Measurements from ENCODE around the gene SUCLG1.
"Not testable (repeated sequence)": the region's sequence is repeated elsewhere in the genome, so short reads cannot be mapped to it uniquely, and the experiment has no call there.

The SUCLG1 gene

GRCh38 chr2:84417453-84418145, 41.5 kb downstream of the SUCLG1 start:
- no peak for DNase-seq

DNA sequence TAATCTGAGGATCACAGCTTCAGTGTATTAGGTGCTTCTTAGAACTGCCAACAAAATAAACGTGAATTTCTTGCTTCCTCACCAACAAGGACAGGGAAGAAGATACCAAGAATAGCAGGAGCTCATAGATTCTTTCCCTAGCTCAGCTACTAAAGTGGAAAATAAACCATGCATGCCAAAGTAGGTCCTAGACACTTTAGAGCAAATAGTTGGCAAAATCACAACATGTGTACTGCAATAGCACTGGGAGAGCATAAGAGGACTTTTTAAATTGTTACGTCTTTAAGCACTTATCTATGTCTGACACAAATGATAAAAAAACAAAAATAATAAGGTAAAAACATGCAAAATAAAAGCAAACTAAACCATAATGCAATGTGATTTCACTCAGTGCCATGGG, 49.5 kb downstream of the SUCLG1 start:
- DNase-seq, result no peak

DNA sequence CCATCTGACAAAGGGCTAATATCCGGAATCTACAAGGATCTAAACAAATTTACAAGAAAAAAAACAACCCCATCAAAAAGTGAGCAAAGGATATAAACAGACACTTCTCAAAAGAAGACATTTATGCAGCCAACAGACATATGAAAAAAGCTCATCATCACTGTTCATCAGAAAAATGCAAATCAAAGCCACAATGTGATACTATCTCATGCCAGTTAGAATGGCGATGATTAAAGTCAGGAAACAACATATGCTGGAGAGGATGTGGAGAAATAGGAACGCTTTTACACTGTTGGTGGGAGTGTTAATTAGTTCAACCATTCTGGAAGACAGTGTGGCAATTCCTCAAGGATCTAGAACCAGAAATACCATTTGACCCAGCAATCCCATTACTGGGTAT, 57.0 kb downstream of the SUCLG1 start:
- not testable (repeated sequence) for DNase-seq

GRCh38 chr2:84399839-84400238, 59.2 kb downstream of the SUCLG1 start:
- not testable (repeated sequence) for DNase-seq

- DNase-seq, result no peak
Measured at GRCh38 chr2:84395820-84396219, 63.3 kb downstream of the SUCLG1 start.

DNA sequence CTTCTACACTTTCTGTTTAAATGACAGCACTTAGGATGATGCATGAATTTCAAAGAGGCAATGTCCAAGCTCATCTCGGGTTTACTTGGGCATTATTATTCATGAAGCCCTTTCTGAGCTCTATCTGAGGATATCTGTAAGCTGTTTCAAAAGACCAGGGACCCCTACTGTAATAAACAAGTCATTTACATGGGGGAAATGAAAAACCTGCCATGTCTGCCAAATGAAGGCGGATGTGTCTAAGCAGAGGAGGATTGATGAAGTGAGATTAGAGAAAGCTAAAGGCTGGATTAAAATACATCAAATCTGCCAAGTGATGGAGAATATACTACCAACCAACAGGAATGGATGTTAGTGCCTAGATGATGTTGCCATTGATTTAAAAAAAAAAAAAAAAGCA, 64.5 kb downstream of the SUCLG1 start:
- no peak for DNase-seq

DNA sequence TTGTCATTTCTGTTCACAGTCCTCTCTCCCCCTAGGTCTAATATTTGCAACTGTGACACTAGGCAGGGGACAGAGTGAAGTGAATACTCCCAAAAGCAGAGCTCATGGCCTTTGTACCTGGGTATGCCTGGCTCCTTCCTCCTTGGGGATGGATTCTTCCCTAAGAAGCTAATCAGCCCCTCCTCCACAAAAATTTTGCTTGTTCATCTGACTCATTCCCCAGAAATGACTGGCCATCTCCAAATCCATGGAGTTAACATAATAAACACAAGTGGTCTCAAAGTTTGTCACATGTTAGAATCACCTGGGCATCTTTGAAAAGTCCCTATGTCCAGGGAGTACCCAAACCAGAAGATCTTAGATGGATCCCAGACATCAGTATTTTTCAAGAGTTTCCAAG, 65.3 kb downstream of the SUCLG1 start:
- no peak for DNase-seq

GRCh38 chr2:84389794-84390193, 69.3 kb downstream of the SUCLG1 start:
- no peak for DNase-seq

DNA sequence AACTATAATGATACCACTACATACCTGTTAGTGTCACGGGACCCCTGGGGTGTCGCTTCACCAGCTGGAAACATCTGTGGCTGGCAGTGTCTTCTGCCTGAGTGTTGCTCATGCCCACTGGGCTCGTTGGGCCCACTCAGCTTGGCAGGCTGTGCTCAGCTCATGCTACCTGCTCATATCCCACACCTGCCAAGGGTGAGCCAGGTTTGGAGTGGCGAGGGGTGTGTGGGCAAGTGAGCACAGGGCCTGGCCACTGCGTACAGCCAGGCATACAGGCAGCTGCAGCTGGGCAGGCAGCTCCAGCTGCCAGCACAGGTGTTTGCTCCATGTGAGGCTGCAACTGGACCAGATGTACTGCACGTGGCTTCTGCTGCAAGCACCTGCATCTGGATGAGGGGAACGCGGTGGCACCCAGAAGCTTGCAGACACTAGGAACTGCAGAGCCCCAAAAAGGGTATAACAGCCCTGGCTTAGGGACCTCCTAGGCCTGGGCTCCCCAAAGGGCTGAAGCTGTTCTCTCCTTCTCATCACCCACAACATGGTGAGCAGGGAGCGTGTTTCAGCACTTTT, 70.1 kb downstream of the SUCLG1 start:
- no peak for DNase-seq

DNA sequence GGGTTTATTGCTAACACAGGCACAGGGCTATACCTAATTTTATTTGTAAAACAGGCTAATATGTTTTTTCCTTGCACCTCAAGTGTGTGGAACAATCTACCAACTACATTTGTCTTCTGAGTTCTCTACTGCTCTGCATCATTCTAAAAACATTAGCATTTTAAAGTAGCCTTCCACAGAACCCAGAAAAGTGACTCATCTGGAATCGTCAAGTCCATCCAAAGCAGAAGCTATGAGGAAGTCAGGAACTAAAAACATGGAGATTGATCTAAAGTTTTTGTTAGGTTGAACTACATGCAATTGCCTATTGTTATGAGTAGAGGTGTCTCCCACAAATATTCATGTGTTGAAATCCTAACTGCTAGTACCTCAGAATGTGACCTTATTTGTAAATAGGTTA, 70.9 kb downstream of the SUCLG1 start:
- DNase-seq, result no peak

DNA sequence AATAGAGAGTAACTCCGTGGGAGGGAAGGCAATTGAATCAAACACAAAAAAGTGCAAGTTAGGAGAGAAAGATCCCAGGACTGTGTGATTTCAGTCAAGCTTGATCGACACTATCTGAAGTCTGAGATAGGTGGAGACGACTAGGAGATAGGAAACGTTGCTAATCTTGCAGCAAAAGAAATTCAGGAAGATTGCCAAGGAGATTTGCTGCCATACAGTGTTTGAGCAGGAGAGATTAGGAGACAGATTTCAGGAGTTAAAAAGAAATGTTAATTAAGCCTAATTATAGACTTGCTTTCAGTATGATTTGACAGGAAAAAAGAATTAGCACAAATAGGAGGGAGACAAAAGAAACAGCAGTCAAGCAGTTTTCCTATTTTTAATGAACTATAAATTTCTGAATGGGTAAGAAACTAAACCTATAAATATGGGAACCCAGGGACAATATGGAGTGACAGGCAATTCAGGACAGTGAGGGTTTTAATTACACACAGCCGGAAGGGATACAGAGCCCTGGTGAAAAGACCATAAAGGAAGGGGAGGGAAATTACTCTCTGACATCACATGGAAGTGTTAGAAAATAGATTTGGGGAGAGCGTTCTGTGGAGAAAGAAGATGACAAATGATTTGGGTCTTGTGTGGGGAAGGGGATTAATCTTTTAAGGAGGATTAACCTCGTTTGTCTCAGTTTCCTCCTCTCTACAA, 72.6 kb downstream of the SUCLG1 start:
- DNase-seq, result no peak

DNA sequence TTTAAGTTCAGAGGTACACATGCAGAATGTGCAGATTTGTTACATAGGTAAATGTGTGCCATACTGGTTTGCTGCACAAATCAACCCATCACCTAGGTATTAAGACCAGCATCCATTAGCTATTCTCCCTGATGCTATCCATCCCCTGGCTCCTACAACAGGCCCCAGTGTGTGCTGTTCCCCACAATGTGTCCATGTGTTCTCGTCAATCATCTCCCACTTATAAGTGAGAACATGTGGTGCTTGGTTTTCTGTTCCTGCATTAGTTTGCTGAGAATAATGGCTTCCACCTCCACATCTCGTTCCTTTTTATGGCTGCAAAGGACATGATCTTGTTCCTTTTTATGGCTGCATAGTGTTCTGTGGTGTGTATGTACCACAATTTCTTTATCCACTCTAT, 75.8 kb downstream of the SUCLG1 start:
- DNase-seq, result no peak

DNA sequence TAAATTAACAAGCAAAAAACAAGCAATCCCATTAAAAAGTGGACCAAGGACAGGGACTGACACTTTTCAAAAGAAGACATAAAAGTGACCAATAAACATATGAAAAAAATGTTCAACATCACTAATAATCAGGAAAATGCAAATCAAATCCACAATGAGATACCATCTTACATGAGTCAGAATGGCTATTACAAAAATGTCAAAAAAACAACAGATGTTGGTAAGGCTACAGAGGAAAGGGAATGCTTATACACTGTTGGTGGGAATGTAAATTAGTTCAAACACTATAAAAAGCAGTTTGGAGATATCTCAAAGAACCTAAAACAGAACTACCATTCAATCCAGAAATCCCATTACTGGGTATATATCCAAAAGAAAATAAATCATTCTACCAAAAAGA, 78.2 kb downstream of the SUCLG1 start:
- DNase-seq, result no peak

DNA sequence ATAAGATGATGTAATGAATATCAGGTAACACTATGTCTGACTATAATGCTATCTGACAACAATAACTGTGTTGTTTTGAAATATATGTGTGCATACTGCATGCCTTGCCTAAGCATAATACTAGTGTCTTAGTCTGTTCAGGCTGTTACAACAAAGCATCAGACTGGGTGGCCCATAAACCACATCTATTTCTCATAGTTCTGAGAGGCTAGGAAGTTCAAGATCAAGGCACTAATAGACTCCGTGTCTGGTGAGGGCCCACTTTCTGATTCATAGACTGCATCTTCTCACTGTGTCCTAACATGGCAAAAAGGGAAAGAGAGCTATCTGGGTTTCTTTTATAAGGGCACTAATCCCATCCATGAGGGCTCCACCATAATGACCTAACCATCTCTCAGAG, 80.1 kb downstream of the SUCLG1 start:
- DNase-seq, result no peak

DNA sequence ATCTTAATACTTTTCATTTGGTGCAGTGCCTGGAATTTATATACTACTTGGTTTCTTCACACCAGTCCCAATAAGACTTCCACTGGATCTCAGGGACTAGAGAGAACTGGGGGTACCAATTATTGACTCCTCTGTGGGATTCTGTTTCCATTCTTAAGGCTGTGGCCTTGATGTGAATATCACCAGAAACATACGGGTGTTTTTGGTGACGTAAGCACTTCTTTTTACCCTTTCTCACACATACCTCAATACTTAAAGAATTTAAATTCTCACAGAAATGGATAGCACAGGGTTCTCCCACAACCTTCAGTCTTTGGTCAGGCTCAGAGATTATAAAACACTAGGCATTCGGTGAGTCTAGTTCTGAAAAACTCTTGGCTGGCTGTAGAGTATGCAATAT, 84.1 kb downstream of the SUCLG1 start:
- DNase-seq, result no peak

DNA sequence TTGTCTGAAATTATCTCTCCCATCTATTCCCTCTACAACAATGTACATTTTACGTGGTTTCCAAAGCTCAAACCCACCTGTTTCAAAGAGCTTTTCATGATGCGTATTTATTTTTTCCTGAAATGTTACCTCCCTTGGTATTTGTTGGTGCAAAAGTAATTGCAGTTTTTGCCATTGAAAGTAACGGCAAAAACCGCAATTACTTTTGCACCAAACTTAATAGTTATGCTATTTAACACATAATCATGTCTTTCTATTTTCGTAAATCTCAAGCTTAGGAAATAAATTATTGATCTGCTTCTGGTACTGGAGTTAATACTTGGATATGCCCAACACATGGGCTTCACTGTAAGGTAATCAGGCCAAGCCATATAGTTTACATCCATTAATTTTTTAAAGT, 85.2 kb downstream of the SUCLG1 start:
- no peak for DNase-seq

Data from GOT3 (cell line).